Stimulated activated CD8-positive, alpha-beta memory T cell treated with anti-CD3 and anti-CD28 coated beads, Interleukin-12 subunit alpha, Interleukin-12 subunit beta, amount 100 ng/mL, for 1 hour (primary cell): ENCODE data around the gene NTM.

Experiments used
- DNase-seq: peaks from one replicate; pipeline ENCODE4 v3.0.0-alpha.2; 2020; ENCODE audit warnings: low read depth

NTM gene

DNA sequence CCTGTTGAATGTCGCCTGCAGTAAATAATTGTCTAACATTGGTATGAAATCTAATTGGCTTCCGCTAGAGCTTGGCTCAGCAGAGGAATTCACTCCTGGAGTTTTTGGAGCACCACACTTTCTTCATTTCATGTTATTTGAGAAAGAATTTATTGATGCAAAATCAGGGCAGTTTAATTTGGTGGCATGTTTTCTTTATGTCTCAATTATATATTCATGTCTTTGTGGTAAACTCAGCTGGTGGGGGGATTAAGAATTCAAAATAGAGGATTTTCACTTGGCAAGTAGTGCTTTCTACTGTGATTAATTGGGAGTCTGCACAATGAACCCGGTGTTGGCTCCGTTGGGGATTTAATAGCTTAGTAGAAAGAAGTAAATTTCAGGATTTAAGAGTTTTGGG, 784.4 kb downstream of the NTM start:
- no peak for DNase-seq

- no peak for DNase-seq
Measured at GRCh38 chr11:132158091-132158490, 787.7 kb downstream of the NTM start.

DNA sequence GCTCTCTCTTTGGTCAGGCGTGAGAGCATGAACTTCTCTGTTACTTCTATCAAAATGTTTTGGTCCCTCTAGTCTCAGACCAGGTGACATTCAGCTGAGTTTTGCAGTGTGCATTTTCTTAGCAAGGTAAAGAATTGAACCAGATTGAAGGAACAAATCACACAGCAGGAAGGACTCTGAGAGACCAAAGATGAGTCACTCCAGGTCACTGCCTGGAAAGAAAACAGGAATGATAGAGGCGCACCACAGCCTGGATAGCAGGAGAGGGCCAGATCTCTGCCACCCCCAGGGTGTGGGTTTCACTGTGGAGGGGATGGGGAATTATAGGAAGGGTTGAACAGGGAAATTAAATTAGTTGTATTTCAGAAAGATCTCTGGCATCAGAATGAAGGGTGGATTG, 788.3 kb downstream of the NTM start:
- DNase-seq: no peak

DNA sequence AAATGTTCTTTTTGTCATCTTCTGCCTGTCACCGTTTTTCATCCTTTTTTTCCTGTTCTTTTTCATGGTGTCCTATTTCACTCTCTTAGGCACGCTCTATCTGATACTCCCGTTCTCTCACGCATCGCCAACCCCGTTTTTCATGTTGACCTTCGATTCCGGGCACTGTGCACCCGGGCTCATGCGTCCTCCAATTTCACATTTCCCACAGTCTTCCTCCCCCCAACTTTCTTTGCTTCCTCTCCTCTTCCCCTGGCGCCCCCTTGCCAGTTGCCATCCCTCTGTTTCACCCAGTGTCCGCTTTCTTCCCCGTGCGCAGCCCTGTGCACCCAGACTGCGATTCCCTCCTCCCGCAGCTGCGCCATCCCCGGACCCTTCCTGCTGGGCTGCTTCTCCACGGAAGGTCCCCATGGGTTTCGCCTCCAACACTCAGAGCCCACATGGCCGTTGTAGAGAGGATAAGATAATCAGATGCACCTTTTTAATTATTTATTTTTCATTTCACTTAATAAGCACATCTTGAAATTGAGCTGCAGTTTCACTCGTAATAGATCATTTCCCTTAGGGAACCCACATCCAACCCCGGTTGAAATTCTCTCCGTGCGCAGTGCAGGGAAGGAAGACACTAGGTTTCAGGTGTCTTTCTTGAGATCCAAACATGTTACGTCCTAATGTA, 791.1 kb downstream of the NTM start:
- no peak for DNase-seq

DNA sequence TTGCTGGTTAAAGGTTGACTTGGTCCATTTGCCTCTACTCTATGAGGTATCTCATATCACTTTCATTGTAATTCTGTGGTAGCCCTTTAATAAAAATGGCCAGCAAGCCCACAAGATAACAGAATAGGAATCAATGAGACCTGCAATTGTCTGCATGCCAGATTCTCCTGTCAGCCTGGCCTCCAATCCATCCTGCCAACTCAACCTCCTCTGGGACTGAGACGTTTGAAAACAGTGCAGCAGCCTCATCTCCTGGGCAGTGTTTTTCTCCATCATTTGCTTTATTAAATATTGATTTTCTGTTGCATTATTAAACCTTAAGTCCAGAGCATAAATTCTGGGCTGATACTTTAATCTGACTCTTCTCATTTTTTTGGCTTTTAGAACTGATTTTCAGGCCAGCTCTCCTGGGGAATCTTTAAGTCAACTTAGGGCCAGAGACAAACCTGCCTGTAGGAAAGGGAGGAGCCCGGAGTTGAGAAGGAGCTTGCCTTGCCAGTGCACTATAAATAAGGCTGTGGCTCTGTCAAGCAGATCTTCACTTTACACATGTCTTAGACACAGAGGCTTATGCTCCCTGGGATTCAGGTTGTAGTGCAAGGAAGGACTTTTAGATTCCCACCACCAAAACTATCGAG, 798.0 kb downstream of the NTM start:
- no peak for DNase-seq

- no peak for DNase-seq
Measured at GRCh38 chr11:132171031-132171430, 800.6 kb downstream of the NTM start.

DNA sequence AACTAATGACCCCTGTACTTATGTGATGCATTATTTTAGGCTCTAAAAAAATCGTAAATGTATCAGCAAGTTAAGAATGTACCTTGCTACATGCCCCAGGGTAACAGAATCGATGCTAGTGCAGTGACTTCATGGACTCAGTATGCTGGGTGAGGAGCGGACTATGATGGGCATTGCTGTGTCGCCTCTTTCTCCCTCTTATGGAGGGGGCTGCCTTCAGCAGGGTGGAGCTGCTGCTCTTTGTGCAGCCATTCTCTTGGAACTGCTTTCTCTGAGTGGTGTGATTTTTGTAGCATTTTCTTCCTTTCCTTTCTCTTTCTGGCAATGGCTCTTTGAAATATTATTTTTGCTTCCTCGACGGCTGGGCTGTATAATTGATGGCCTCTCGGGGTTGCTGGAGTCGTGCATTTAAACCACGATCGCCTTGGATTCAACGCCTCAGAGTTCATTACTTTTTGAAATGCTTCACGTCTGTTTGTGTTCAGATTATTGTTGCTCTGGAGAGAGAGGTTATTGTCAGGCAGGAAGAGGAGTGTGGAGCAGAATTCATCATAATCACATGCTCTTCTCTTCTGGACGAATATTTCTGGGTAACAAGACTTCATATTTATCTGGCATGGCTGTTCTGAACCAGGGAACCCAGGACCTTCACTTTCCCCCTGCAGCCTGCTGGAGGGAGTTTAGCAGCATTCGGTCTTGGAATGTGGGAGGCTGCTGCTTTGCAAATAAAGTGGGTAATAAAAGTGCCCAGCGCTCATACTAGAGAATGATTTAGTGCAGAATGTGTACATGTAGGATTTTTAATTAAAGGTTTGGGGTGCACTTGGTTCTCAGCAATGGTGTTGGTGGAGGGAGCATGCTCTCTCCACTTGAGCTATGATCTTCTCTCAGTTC, 804.2 kb downstream of the NTM start:
- no peak for DNase-seq

DNA sequence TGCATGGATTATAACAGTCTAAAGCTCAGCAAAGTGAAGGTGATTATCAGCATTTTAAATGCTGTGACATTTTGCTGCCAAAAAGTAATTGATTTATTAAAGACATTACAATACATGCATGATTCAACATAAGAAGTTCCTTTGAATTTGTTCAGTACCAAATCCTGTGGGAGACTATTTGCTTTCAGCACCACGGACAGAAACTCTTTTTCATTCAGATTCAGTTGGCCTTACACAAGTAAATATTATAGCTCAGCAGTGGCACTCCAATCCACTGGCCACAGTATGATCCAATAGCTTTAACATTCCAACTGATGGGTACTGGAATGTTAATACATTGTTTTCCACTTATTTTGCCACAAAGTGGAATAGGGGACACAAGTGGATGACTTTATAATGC, 806.7 kb downstream of the NTM start:
- no peak for DNase-seq

- no peak for DNase-seq
Measured at GRCh38 chr11:132184079-132184478, 813.7 kb downstream of the NTM start.

DNA sequence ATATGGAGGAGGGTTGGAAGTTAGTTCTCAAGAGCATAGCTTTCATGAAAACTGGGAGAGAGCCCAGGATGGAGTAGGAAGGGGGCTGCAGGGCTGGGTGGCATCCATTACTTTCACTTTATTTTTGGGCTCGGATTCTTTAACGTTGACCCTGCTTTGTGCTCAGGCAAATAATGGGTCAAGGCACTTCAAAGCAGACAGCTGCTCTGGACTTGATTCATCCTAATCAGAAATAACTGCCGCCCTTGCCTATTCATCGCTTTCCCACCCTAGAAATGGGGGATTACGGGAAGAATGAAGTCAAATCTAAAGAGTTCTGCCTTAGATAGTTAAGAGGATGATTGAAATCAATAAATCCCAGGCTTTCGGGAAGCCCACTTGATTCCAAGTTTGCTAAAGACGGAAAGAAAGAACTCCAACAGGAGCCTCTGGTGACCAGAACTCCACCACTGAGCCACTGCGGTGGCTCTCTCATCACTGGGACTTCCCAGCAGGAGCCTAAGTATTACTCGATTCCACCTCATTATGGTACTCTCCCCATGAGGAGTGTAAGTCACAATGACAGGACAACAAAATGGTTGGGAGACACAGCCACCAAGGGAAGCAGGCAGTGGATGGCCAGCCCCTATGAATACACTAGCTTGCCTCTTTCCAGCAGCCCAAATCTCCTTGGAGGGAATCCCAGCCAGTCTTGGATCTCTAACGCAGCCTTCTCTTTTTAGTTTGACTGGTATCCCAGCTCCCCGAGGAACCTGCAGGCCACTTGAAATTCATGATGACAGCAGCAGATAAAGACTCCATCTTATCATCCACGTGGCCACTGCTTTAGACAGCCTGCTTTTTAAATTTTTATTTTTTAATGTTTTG, 815.5 kb downstream of the NTM start:
- no peak for DNase-seq

- DNase-seq: no peak
Measured at GRCh38 chr11:132186699-132187098, 816.3 kb downstream of the NTM start.

DNA sequence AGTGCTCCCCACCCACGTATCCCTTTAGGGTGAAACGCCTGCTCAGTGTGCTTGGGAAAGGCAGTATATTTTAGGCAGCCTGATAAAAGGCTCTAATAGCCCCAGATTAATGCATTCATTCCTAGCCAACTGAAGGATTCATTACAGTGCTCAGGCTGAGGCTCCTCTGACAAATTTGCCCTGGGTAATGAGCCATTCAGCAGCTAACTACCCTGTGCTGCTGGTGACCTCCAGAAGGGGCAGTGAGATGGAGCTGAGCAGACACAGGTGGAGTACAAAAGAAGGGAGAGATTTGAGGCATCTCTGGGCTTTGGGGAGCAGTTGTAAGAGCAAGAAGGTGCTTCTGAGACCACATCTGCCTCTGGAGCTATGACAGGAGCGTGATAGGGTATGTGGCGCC, 817.0 kb downstream of the NTM start:
- DNase-seq: no peak

- no peak for DNase-seq
Measured at GRCh38 chr11:132187814-132188213, 817.4 kb downstream of the NTM start.

GRCh38 chr11:132196928-132197327, 826.5 kb downstream of the NTM start:
- DNase-seq: no peak

DNA sequence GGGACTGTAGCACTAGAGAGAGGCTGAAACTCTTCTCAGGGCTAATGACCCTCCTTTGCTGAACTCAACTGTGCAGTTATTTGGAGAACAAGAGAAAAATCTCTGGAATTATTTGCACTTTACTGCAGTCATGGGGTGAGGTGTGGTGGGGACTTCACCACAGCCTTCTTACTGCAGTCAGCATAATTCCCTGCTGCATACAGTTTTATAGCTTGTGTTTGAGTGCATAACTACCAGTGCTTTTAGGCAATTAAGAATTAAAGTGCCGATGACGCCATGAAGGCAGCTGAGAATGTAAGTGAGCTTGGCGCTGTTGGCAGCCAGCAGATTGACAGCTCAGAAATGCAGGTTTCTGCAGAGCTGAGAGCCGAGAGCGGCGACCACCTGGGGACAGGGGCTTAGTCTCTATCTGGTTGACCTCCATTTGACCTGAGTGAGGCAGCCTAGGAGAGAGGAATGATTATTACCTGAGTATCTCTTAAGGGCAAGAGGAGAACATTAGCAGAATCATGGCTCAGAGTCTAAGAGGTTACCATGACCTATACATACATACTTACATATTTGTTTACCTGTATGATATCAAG, 830.0 kb downstream of the NTM start:
- no peak for DNase-seq

GRCh38 chr11:132202621-132203020, 832.2 kb downstream of the NTM start:
- no peak for DNase-seq

GRCh38 chr11:132205006-132205405, 834.6 kb downstream of the NTM start:
- no peak for DNase-seq

- no peak for DNase-seq
Measured at GRCh38 chr11:132205496-132205895, 835.1 kb downstream of the NTM start.

DNA sequence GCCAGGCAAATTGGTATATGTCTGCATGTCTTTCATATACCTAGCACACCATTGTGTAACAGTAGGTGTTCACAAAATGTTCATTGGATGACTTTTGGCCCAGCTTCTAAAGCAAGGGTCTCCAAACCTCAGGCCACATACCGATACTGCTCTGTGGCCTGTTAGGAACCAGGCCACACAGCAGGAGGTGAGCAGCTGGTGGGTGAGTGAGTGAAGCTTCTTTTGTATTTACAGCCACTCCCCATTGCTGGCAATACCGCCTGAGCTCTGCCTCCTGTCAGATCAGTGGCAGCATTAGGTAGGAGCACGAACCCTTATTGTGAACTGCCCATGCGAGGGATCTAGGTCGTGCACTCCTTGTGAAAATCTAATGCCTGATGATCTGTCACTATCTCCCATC, 836.6 kb downstream of the NTM start:
- no peak for DNase-seq

- DNase-seq: no peak
Measured at GRCh38 chr11:132208477-132209055, 838.2 kb downstream of the NTM start.

DNA sequence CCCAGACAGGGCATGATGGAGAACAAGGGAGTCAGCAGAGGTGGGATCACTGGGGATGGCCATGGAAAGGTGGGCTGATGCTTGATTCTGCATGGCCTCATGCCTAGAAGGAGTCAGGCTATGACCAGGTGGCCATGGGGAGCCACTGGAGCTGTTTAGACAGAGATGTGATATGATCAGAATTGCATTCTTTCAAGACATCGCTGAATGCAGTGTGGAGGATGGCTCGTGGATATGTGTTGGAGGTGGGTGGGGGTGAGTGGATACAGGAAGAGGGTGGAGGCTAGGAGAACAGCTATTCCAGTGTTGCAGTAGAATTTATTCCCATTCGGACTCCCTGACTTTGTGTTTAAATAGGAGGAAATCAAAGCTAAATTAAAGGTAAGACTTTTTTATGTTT, 841.1 kb downstream of the NTM start:
- no peak for DNase-seq
